Fibroblast of the aortic adventitia (primary cell): ENCODE measurements around the gene MROH2A. TPM values are rescaled to one million over a fixed set of nuclear protein-coding genes. Genes with fewer than 3 reads are reported as not detected.
A peak's percentile ranks its signal among the peaks of the same experiment; 100 is the strongest.

Source experiments
- DNase-seq: peaks from one replicate; pipeline ENCODE4 v3.0.0-alpha.2; 2010; ENCODE audit warnings: low read depth
- H3K4me3 ChIP-seq: 2 replicates; pipeline ENCODE4 v1.5.1; 2011; ENCODE audit warnings: low read depth, mild to moderate bottlenecking, control low read depth, low read length, moderate library complexity
- total RNA-seq: library from RNA; depleted of rRNA; stranded (reverse); fragments of >200 nt; gene quantifications from 2 replicates; pipeline ENCODE4 v1.2.3, GENCODE V29; 2012; ENCODE audit warnings: low replicate concordance
- TF ChIP-seq, protein P1 (sequence below): IDR thresholded peaks from 2 replicates; pipeline ENCODE4 v1.5.1; 2011; ENCODE audit warnings: mild to moderate bottlenecking, low read length, control low read depth, inconsistent platforms; ENCODE audit not compliant: insufficient read depth

MROH2A gene
- total RNA-seq, 1 donor: under 0.01 TPM

DNA sequence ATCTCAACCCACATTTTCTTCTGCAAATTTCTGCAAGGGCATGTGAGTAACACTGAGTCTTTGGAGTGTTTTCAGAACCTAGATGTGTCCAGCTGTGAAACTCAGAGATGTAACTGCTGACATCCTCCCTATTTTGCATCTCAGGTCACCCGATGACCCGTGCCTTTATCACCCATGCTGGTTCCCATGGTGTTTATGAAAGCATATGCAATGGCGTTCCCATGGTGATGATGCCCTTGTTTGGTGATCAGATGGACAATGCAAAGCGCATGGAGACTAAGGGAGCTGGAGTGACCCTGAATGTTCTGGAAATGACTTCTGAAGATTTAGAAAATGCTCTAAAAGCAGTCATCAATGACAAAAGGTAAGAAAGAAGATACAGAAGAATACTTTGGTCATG is 10.1 kb upstream of the MROH2A start:
- no peak for DNase-seq
- H3K4me3 ChIP-seq: no peak overlapping the region
- TF ChIP-seq, protein P1, sequence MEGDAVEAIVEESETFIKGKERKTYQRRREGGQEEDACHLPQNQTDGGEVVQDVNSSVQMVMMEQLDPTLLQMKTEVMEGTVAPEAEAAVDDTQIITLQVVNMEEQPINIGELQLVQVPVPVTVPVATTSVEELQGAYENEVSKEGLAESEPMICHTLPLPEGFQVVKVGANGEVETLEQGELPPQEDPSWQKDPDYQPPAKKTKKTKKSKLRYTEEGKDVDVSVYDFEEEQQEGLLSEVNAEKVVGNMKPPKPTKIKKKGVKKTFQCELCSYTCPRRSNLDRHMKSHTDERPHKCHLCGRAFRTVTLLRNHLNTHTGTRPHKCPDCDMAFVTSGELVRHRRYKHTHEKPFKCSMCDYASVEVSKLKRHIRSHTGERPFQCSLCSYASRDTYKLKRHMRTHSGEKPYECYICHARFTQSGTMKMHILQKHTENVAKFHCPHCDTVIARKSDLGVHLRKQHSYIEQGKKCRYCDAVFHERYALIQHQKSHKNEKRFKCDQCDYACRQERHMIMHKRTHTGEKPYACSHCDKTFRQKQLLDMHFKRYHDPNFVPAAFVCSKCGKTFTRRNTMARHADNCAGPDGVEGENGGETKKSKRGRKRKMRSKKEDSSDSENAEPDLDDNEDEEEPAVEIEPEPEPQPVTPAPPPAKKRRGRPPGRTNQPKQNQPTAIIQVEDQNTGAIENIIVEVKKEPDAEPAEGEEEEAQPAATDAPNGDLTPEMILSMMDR: no peak

DNA sequence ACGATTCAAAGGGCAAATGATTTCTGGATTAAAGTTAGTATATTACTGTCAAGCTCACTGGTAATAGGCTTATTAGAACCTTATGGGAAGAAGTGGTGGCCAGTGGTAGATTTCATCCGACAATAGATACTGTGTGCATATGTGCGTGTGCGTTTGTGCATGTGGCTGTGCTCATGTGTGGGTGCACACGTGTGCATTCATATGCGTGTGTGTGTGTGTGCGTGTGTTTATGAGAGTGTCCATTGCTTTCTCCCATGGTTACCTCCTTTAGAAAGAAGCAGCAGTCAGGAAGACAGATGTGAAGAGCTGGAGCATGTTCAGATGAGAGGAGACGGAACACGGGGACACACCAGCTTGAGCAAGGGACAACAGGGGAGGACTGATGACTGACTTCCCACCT is 8.9 kb upstream of the MROH2A start:
- DNase-seq: no peak
- TF ChIP-seq, protein P1: no peak

DNA sequence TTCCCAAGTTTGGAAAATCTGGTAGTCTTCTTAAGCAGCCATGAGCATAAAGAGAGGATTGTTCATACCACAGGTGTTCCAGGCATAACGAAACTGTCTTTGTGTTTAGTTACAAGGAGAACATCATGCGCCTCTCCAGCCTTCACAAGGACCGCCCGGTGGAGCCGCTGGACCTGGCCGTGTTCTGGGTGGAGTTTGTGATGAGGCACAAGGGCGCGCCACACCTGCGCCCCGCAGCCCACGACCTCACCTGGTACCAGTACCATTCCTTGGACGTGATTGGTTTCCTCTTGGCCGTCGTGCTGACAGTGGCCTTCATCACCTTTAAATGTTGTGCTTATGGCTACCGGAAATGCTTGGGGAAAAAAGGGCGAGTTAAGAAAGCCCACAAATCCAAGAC is 6.0 kb upstream of the MROH2A start:
- TF ChIP-seq, protein P1: no peak
- DNase-seq: no peak
- no peak overlapping the region for H3K4me3 ChIP-seq

More for the DNA sequence above, 8.9 kb upstream of the MROH2A start:
- H3K4me3 ChIP-seq: no peak overlapping the region

DNA sequence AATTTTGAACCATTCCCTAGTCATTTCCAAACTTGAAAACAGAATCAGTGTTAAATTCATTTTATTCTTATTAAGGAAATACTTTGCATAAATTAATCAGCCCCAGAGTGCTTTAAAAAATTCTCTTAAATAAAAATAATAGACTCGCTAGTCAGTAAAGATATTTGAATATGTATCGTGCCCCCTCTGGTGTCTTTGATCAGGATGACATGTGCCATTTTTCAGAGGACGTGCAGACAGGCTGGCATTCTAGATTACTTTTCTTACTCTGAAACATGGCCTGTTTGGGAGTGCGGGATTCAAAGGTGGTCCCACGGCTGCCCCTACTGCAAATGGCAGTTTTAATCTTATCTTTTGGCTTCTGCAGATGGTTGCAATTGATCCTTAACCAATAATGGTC is 5.5 kb upstream of the MROH2A start:
- no peak overlapping the region for H3K4me3 ChIP-seq
- TF ChIP-seq, protein P1: peak; percentile 21

DNA sequence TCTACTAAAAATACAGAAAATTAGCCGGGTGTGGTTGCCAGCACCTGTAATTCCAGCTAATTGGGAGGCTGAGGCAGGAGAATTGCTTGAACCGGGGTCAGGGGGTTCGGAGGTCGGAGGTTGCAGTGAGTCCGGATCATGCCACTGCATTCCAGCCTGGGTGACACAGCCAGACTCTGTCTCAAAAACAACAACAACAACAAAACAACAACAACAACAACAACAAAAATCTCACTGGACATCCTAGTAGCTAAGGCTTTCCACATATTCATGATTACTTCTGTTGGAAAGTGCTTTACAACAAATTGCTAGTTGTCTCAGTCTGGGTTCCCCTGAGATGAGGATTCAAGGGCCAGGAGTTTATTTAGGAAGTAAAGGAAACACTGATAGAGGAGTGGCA is 4.3 kb upstream of the MROH2A start:
- DNase-seq: no peak
- TF ChIP-seq, protein P1: no peak
- no peak overlapping the region for H3K4me3 ChIP-seq

More for the DNA sequence above, 5.5 kb upstream of the MROH2A start:
- DNase-seq: peak; percentile 34

DNA sequence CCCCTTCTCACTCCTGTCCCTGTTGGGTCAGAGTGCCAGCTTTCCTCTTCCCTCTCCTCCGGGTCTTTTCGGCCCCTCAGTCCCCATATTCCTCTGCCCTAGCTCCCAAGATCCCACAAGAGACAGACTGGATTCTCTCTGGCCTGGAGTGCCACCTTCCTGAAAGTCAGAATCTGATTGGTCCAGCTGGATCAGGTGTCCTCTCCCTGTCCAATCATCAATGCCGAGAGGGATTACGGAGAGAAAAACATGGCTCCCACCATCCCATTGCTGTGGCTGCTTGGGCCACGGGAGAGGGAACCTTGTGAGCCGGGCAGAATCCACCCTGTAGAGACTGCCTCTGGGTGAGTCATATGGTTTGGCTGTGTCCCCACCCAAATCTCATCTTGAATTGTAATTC is 2.7 kb upstream of the MROH2A start:
- TF ChIP-seq, protein P1: no peak
- no peak for DNase-seq
- H3K4me3 ChIP-seq: no peak overlapping the region

DNA sequence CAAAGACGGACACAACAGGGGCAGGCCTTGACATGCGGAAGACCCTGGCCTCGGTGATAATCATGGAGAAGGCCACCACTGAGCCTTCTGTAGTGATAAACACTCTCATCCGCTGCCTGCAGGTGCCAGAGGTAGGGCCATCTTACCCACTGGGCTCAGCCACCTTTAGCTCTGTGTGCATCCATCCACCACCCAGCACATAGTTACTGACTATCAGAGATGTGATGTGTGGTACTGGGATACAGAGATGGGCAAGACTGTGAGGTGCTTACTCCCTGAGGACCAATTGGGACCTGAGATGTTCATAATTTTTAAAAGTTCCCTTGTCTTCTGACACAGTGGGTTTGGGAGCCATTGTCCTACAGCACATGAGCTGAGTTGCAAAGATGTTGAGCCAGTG is 1.6 kb downstream of the MROH2A start:
- TF ChIP-seq, protein P1: no peak
- DNase-seq: no peak
- no peak overlapping the region for H3K4me3 ChIP-seq
